ENCODE results near the gene ATF2.

The ATF2 gene

DNA sequence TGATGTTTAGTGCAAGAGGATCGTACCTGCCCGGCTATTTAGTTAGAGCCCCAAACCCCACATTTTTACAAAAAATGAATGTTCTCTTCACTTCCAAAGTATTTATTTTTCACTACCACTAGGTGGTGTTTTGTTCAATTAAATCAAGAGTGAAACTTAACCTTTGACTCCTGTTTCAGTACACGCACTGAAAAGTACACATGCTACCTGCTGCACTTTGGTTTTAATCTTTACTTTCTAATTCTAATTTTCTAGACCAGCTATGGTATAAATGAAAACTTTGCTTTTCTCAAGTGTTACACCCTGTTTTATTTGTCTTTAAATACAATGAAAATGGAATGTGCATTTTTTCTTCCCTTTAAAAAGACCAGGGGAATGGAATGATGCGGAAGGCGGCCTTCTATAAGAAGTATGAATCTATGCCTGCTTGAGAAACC is 131.4 kb downstream of the ATF2 start:
- Mint-ChIP-seq H3K4me1 (ENCODE audit: low read depth) (peaks cover 6% of the 10 kb centered on the region), H3K9me3 (no peaks in the 10 kb centered on the region), H3K4me3 (no peak overlapping the region), H3K36me3 (ENCODE audit: low read depth) (no peaks in the 10 kb centered on the region), H3K27me3 (no peaks in the 10 kb centered on the region), H3K27ac (no peak overlapping the region)

GRCh38 chr2:175035806-175036205 is 132.2 kb downstream of the ATF2 start:
- H3K9me3 Mint-ChIP-seq: no peaks in the 10 kb centered on the region
- H3K27me3 Mint-ChIP-seq: no peaks in the 10 kb centered on the region
- no peak overlapping the region for H3K4me3 Mint-ChIP-seq
- peaks cover 6% of the 10 kb centered on the region for H3K4me1 Mint-ChIP-seq (ENCODE audit: low read depth)
- no peak overlapping the region for H3K27ac Mint-ChIP-seq
- no peaks in the 10 kb centered on the region for H3K36me3 Mint-ChIP-seq (ENCODE audit: low read depth)

DNA sequence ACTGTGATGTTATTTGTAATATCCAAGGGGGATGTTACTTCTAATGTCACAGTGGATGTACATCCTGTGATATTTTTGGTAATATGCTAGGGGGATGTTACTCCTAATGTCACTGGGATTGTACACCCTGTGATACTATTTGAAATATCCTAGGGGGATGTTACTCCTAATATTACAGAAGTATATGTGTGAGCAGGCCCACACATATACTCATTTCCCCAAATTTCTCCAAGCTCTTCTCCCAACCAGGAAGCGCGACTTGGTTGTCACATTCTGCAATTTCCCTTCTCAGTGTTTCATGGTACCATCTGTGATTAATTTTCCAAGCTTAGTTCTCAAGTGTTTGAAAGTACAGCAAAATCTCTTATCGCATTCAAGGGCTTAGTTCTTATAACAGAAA is 133.3 kb downstream of the ATF2 start:
- Mint-ChIP-seq H3K4me3 (no peak overlapping the region), H3K27ac (no peak overlapping the region), H3K36me3 (ENCODE audit: low read depth) (no peaks in the 10 kb centered on the region)

DNA sequence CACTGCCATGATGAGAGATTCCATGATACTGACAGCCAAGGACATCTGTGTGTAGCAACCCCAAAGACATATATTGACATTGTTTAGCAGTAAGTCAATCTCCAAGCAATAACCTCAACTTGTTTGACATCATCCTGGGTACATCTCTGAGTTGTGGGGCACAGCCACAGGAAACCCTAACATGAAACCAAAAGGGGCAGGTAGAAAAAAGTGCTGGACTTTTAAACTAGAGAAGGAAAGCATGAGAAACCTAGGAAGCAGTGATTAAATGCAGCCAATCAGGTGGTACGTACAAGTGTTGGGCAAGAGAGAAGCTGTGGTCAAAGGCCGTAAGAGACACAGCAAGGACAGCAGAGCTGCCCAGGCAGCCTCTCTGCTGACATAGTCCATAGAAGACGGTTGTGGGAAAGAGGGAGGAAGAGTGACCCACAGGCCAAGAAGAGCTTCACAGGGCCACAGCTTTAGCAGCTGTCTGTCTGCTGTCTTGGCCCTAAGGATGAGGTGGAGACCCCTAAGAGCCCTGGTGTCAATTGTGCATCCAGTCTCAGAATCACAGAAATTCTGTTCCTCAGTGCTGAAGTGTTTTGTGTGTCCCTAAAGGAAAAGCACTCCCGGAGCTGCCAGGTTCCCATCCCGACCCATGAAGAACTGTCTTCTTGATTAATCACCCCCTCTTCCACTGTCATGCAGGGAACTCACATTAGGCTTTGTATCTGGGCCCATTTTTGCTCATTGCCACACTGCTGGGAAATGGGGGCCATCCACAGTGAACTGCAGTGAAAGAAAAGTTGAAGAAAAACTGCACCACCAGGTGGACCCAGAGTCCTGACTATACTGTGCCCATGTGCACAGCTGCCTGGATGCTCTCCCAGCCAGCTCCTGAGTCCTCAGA is 137.4 kb downstream of the ATF2 start:
- Mint-ChIP-seq H3K27me3 (no peaks in the 10 kb centered on the region), H3K36me3 (ENCODE audit: low read depth) (no peaks in the 10 kb centered on the region), H3K9me3 (no peaks in the 10 kb centered on the region), H3K4me3 (no peak overlapping the region), H3K27ac (no peak overlapping the region), H3K4me1 (ENCODE audit: low read depth) (no peaks in the 10 kb centered on the region)

More for the DNA sequence above, 133.3 kb downstream of the ATF2 start:
- H3K4me1 Mint-ChIP-seq (ENCODE audit: low read depth): peaks cover 6% of the 10 kb centered on the region
- no peaks in the 10 kb centered on the region for H3K9me3 Mint-ChIP-seq
- no peaks in the 10 kb centered on the region for H3K27me3 Mint-ChIP-seq

- Mint-ChIP-seq H3K27ac (no peak overlapping the region), H3K4me3 (no peak overlapping the region), H3K27me3 (no peaks in the 10 kb centered on the region), H3K9me3 (peaks cover 4% of the 10 kb centered on the region), H3K36me3 (ENCODE audit: low read depth) (no peaks in the 10 kb centered on the region), H3K4me1 (ENCODE audit: low read depth) (no peaks in the 10 kb centered on the region)
These were observed 140.2 kb downstream of the ATF2 start for GRCh38 chr2:175027755-175028154.

DNA sequence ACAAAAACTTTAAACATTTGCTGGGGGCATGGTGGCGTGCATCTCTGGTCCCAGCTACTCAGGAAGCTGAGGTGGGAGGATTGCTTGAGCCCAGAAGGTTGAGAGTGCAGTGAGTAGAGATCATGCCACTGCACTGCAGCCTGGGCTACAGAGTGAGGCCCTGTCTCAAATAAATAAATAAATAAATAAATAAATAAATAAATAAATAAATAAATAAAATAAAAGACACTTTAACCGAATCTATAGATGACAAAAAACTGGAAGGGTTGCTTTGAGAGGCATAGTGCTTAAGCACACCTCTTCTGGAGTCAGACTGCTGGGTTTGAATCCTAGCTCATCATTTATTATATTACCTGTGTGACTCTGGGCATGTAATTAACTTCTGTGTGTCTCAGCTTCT is 141.6 kb downstream of the ATF2 start:
- peaks cover 4% of the 10 kb centered on the region for H3K9me3 Mint-ChIP-seq
- H3K36me3 Mint-ChIP-seq (ENCODE audit: low read depth): no peaks in the 10 kb centered on the region
- no peak overlapping the region for H3K27ac Mint-ChIP-seq
- no peaks in the 10 kb centered on the region for H3K27me3 Mint-ChIP-seq
- no peak overlapping the region for H3K4me3 Mint-ChIP-seq
- H3K4me1 Mint-ChIP-seq (ENCODE audit: low read depth): no peaks in the 10 kb centered on the region

GRCh38 chr2:175025946-175026345 is 142.1 kb downstream of the ATF2 start:
- H3K36me3 Mint-ChIP-seq (ENCODE audit: low read depth): no peaks in the 10 kb centered on the region
- peaks cover 4% of the 10 kb centered on the region for H3K9me3 Mint-ChIP-seq
- no peak overlapping the region for H3K4me3 Mint-ChIP-seq
- H3K4me1 Mint-ChIP-seq (ENCODE audit: low read depth): no peaks in the 10 kb centered on the region
- no peaks in the 10 kb centered on the region for H3K27me3 Mint-ChIP-seq
- no peak overlapping the region for H3K27ac Mint-ChIP-seq

GRCh38 chr2:175025233-175025632 is 142.8 kb downstream of the ATF2 start:
- Mint-ChIP-seq H3K27ac (no peak overlapping the region), H3K4me1 (ENCODE audit: low read depth) (no peaks in the 10 kb centered on the region), H3K4me3 (no peak overlapping the region), H3K27me3 (no peaks in the 10 kb centered on the region), H3K9me3 (peaks cover 4% of the 10 kb centered on the region), H3K36me3 (ENCODE audit: low read depth) (no peaks in the 10 kb centered on the region)

DNA sequence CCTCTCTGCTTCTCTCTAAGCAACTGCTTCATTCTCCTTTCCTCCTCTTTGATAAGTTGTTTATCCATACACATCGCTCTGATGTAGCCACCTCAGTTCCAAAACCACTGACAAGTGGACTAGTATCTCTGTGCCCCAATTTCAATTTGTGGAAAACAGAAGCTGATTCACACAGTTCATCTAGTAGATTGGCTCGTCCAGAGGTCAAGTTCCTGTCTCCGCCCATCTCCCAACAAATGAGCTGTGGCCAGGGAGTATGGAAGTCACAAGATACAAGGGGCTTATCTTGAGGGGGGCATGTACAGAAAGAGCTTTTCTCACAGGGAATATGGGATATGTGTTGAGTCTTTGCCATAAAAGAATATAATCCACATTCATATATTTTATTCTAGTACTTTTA is 145.1 kb downstream of the ATF2 start:
- Mint-ChIP-seq H3K27ac (no peak overlapping the region), H3K4me3 (no peak overlapping the region), H3K9me3 (peaks cover 4% of the 10 kb centered on the region), H3K27me3 (no peaks in the 10 kb centered on the region), H3K4me1 (ENCODE audit: low read depth) (no peaks in the 10 kb centered on the region), H3K36me3 (ENCODE audit: low read depth) (no peaks in the 10 kb centered on the region)
